GM19328 (cell line): ENCODE data around the gene ACVR2B.

ENCODE experiments used
- ATAC-seq: cut with Tn5 transposase; IDR thresholded peaks from one replicate; pipeline ENCODE4 v1.9.1; 2021; ENCODE audit warnings: mild to moderate bottlenecking, moderate library complexity; ENCODE audit not compliant: unreplicated experiment

Gene ACVR2B

GRCh38 chr3:38457111-38458003 is 3.7 kb downstream of the ACVR2B start:
- no peak for ATAC-seq

DNA sequence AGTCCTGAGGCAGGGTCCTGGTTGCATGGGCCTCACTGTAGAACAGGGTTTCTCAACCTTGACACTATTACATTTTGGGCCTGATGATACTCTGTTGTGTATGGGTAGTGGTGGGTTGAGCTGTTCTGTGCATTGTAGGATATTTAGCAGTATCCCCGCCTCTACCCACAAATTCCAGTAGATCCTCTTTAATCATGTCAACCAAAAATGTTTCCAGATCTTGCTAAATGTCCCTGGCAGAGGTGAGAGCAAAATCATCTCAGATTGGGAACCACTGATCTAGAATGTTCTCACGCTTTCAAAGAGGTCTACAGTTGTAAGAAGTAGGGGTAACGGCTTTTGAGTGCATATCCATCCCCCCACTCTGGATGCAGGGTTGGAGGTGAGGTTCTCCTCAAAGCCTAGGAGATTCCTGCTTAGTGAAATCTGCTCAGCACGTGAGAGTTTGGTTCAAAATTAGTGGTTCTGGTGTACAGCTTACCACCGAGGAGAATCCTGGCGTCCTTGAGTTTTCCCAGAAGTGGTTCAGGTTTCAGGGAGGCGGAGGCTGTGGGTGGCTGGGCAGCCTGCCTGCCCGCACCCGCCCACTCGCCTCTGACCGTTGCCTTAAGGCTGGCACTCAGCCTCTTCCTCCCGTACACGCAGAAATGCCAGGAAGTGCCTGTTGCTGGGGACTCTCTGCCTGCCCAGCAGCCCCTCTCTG is 5.3 kb downstream of the ACVR2B start:
- ATAC-seq = no peak

GRCh38 chr3:38459499-38460048 is 5.9 kb downstream of the ACVR2B start:
- no peak for ATAC-seq

DNA sequence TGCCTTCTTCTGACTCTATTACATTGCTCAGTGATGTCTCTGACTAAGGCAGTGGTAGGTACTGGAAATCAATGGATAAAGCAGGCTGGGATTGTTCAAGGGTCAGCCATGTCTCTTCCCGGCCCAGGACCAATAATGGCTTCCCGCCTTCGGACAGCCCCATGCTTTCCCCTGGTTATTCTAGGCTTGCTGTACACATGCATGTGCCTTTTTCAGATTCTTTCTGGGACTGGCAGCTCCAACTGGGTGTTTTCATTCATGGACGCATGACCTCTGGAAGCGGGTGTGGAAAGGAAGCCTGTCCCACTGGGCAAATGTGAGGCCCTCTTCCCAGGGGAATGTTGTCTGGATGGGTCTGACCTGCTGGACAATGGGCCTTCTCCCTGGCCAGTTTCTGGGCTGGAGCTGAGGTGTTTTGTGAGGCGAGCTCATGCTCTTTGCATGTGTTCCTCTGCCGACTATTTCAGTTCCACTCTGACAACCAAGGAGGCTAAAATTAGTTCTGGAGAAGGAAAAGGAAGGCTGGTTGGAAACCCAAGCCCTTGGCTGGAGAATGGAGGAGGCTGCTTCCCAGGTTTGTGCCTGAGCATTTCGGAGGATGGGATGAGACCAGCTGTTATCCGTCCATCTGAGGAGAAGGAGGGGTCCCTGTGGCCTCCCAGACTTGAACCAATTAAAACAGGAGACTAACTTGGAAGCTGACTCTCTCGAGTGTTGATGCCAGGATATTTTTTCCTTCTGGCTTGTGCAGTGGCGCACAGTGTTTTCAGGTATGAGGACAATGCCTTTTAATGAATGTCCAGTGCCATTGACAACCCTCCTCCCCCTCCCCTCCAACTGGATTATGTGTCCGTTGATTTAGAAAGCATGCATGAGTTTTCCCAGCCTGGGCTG is 6.9 kb downstream of the ACVR2B start:
- ATAC-seq = no peak

DNA sequence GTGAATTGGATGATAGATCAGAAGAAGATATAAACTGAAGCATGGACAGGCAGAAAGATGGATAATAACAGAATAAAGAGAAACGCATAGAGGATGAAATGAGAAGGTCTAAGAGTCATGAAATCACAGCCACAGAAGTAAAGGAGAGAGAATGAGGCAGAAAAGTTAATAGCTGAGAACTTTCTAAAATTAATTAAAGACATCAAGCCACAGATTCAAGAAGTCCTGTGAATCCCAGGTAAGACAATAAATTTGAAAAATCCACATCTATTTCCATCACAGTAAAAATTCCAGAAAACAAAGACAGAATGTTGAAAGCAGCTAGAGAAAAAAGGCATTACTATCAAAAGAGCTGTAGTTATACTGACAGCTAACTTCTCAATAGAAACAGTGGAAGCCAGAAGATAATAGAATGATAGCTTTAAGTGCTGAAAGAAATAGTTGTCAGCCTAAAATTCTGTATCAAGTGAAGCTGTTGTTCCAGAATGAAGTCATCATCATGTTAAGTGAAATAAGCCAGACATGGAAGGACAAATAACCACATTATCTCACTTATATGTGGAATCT is 12.0 kb downstream of the ACVR2B start:
- no peak for ATAC-seq

GRCh38 chr3:38468765-38469164 is 15.1 kb downstream of the ACVR2B start:
- no peak for ATAC-seq

- no peak for ATAC-seq
These were observed 16.2 kb downstream of the ACVR2B start for GRCh38 chr3:38469852-38470251.

DNA sequence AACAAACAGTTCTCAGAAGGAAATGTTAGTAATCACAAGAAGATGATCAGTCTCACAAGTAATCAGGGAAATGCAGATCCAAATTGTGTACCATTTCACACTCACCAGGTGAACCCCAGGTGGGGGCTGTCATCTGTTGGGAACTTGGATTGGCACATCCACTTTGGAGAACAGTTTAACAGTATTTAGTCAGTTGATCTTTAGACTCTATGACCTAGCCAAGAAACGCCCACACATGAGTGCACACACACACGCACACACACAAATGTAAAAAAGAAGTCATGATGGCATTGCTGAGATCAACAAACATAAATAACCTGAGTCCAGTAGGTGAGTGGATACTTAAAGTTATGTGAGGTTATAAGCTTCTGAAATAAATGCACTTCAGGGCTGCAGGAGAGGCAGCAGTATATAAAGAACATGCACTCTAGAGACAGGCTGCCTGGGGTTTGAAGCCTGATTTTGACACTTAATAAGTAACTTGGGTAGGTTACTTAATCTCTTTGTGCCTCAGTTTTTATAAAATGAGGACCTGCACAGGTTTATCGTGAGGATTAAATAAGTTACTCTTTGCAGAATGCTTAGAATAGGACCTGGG is 17.7 kb downstream of the ACVR2B start:
- ATAC-seq = no peak

GRCh38 chr3:38472342-38472741 is 18.7 kb downstream of the ACVR2B start:
- ATAC-seq = no peak

GRCh38 chr3:38473229-38473628 is 19.5 kb downstream of the ACVR2B start:
- no peak for ATAC-seq

GRCh38 chr3:38474928-38475605 is 21.4 kb downstream of the ACVR2B start:
- no peak for ATAC-seq

DNA sequence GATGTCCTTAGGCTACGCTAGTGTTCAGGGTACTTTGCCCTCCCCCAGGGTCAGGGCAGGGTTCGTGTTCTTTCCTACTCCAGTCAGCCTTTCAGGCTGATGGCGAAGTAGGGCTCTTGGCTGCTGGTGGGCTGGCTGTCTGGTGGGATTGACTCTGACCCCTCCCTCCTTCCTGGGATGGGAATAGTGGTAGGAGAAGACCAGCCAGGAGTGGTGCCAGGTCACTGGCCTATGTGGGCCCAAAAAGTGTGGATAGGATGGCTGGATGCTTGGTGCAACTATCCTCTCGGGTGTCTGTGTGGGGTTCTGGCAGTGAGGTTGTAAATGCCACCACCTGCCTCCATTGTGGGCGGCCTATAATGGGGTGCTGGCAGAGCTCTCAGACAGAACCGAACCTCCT is 22.0 kb downstream of the ACVR2B start:
- no peak for ATAC-seq

- ATAC-seq = no peak
These were observed 22.6 kb downstream of the ACVR2B start for GRCh38 chr3:38476157-38476756.

DNA sequence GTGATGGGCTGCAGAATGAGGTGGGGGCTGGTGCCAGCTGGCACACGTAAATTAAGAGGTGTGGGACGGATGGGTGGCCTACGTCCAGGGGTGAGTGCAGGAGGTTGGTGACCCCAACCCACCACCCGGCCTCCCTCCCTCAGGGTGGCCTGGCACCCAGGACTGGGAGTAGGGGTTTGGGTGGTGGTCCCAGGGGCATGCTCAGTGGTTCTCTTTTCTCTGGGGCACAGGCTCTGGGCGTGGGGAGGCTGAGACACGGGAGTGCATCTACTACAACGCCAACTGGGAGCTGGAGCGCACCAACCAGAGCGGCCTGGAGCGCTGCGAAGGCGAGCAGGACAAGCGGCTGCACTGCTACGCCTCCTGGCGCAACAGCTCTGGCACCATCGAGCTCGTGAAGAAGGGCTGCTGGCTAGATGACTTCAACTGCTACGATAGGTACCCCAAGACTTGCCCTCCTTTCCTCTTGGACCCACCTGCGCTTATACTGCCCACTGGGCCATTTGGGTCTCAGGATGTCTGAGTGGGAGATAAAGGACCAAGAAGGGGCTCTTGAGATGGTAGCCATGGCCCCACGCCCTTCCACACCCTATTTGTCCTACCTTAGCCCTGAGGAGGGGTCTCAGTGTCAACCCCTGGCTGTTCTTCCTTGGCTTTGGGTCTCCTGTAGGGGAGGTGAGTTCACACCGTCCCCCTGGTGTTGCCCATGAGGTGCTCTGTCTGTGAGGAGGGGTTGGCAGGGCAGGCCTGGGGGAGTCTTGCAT is 23.5 kb downstream of the ACVR2B start:
- no peak for ATAC-seq

DNA sequence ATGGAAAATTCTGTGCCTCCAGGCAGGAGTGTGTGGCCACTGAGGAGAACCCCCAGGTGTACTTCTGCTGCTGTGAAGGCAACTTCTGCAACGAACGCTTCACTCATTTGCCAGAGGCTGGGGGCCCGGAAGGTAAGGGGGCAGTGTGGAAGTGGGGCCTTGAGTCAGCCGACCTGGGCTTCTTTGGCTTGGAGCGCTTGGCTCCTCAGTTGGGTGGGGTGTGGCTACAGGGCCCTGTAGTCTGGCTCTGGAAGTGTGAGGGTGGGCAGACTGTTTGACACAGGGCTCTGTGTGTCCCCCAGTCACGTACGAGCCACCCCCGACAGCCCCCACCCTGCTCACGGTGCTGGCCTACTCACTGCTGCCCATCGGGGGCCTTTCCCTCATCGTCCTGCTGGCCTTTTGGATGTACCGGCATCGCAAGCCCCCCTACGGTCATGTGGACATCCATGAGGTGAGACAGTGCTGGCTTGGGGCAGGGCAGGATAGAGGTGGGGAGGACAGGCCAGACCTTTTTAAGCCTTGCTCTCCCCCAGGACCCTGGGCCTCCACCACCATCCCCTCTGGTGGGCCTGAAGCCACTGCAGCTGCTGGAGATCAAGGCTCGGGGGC is 24.3 kb downstream of the ACVR2B start:
- no peak for ATAC-seq

- ATAC-seq = no peak
These were observed 25.2 kb downstream of the ACVR2B start for GRCh38 chr3:38478901-38479300.

GRCh38 chr3:38479431-38480092 is 25.9 kb downstream of the ACVR2B start:
- no peak for ATAC-seq

DNA sequence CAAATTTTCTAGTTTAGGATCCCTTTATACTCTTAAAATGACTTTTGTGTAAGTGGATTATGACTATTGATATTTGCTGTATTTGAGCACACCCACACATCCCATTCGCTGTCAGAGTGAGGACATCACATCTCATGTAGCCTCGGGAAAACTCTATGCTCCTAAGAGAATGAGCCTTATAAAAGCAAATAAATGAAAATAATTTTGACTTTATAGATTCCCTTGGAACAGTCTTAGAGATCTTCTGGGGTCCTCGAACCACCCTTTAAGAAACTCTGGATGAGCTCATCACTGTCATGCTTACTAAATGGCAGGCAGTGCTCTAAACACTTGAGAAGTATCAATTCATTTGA is 26.4 kb downstream of the ACVR2B start:
- no peak for ATAC-seq
